H9 (cell line): ENCODE results near the gene FDX2. TPM values are rescaled to one million over a fixed set of nuclear protein-coding genes. Genes with fewer than 3 reads are reported as not detected.

Source experiments
- DNase-seq: peaks from one replicate; pipeline ENCODE4 v3.0.0-alpha.2; 2017
- H2AFZ ChIP-seq: one replicate; pipeline ENCODE4 v1.6.1; 2013; ENCODE audit warnings: mild to moderate bottlenecking, low read length, control low read depth, moderate library complexity
- H2AK5ac ChIP-seq: 2 replicates; pipeline ENCODE4 v1.6.1; 2013; ENCODE audit warnings: low read length, control low read depth, mixed read lengths; ENCODE audit not compliant: insufficient read length
- H2BK120ac ChIP-seq: one replicate; pipeline ENCODE4 v1.6.1; 2013; ENCODE audit warnings: low read depth, mild to moderate bottlenecking, low read length, control low read depth, inconsistent platforms; ENCODE audit not compliant: poor library complexity, severe bottlenecking
- H2BK12ac ChIP-seq: 2 replicates; pipeline ENCODE4 v1.6.1; 2013; ENCODE audit warnings: low read length, control low read depth, mixed read lengths, low read depth; ENCODE audit not compliant: insufficient read length
- H2BK15ac ChIP-seq: 2 replicates; pipeline ENCODE4 v1.6.1; 2013; ENCODE audit warnings: low read depth, low read length, control low read depth
- H2BK20ac ChIP-seq: one replicate; pipeline ENCODE4 v1.6.1; 2013; ENCODE audit warnings: low read depth, mild to moderate bottlenecking, low read length, control low read depth, inconsistent platforms; ENCODE audit not compliant: poor library complexity, severe bottlenecking
- H2BK5ac ChIP-seq: 2 replicates; pipeline ENCODE4 v1.6.1; 2013; ENCODE audit warnings: low read length, control low read depth, mixed read lengths; ENCODE audit not compliant: insufficient read length
- H3K14ac ChIP-seq: 2 replicates; pipeline ENCODE4 v1.6.1; 2013; ENCODE audit warnings: low read length, control low read depth; ENCODE audit not compliant: insufficient read depth
- H3K18ac ChIP-seq: 2 replicates; pipeline ENCODE4 v1.6.1; 2013; ENCODE audit warnings: low read depth, mild to moderate bottlenecking, mixed read lengths, low read length, control low read depth; ENCODE audit not compliant: insufficient read length
- H3K23ac ChIP-seq: 2 replicates; pipeline ENCODE4 v1.6.1; 2013; ENCODE audit warnings: low read length, control low read depth, mixed read lengths, low read depth; ENCODE audit not compliant: insufficient read length
- H3K23me2 ChIP-seq: 2 replicates; pipeline ENCODE4 v1.6.1; 2013; ENCODE audit warnings: low read depth, mild to moderate bottlenecking, mixed read lengths, low read length, control low read depth; ENCODE audit not compliant: insufficient read length, poor library complexity, severe bottlenecking
- H3K27ac ChIP-seq: 2 replicates; pipeline ENCODE4 v1.5.1; 2013; ENCODE audit warnings: low read length, control low read depth, mixed read lengths, low read depth; ENCODE audit not compliant: insufficient read length
- H3K27me3 ChIP-seq: 2 replicates; pipeline ENCODE4 v1.6.1; 2013; ENCODE audit warnings: low read length, control low read depth, inconsistent platforms; ENCODE audit not compliant: insufficient read depth
- H3K4ac ChIP-seq: 2 replicates; pipeline ENCODE4 v1.6.1; 2013; ENCODE audit warnings: low read depth, mild to moderate bottlenecking, control low read depth, inconsistent platforms, low read length, moderate library complexity
- H3K4me1 ChIP-seq: 2 replicates; pipeline ENCODE4 v1.6.1; 2013; ENCODE audit warnings: low read length, control low read depth, inconsistent platforms; ENCODE audit not compliant: insufficient read depth
- H3K4me2 ChIP-seq: 2 replicates; pipeline ENCODE4 v1.6.1; 2013; ENCODE audit warnings: low read length, control low read depth, mixed read lengths; ENCODE audit not compliant: insufficient read length, insufficient read depth
- H3K56ac ChIP-seq: 2 replicates; pipeline ENCODE4 v1.6.1; 2013; ENCODE audit warnings: low read depth, mild to moderate bottlenecking, mixed read lengths, low read length, control low read depth; ENCODE audit not compliant: insufficient read length
- H3K79me1 ChIP-seq: 2 replicates; pipeline ENCODE4 v1.6.1; 2013; ENCODE audit warnings: low read depth, mild to moderate bottlenecking, moderate library complexity, low read length, control low read depth, inconsistent platforms; ENCODE audit not compliant: insufficient read depth, poor library complexity, severe bottlenecking
- H3K79me2 ChIP-seq: 2 replicates; pipeline ENCODE4 v1.6.1; 2013; ENCODE audit warnings: low read length, control low read depth, inconsistent platforms; ENCODE audit not compliant: insufficient read depth
- H3K9ac ChIP-seq: 2 replicates; pipeline ENCODE4 v1.6.1; 2013; ENCODE audit warnings: low read length, control low read depth, mixed read lengths; ENCODE audit not compliant: insufficient read length; ENCODE audit errors: extremely low read depth
- H3K9me3 ChIP-seq: one replicate; pipeline ENCODE4 v1.6.1; 2013; ENCODE audit warnings: low read depth, low read length, inconsistent platforms; ENCODE audit not compliant: control insufficient read depth
- H3T11ph ChIP-seq: one replicate; pipeline ENCODE4 v1.6.1; 2013; ENCODE audit warnings: mild to moderate bottlenecking, low read length, control low read depth, inconsistent platforms
- H4K20me1 ChIP-seq: one replicate; pipeline ENCODE4 v1.6.1; 2013; ENCODE audit not compliant: control insufficient read depth, insufficient read length, insufficient read depth
- H4K5ac ChIP-seq: 2 replicates; pipeline ENCODE4 v1.6.1; 2013; ENCODE audit warnings: low read depth, mild to moderate bottlenecking, mixed read lengths, low read length, control low read depth; ENCODE audit not compliant: insufficient read length
- H4K8ac ChIP-seq: replicated peaks from 2 replicates; pipeline ENCODE4 v1.6.1; 2013; ENCODE audit warnings: low read length, control low read depth, mixed read lengths, low read depth; ENCODE audit not compliant: insufficient read length
- H4K91ac ChIP-seq: 2 replicates; pipeline ENCODE4 v1.6.1; 2013; ENCODE audit warnings: low read depth, mild to moderate bottlenecking, moderate library complexity, mixed read lengths, low read length, control low read depth; ENCODE audit not compliant: insufficient read length
- H3K27ac Mint-ChIP-seq, 3 experiments: 2 replicates in 2 of 3; 3 replicates in 1 of 3; pipeline ENCODE4 v1.8.0; 2020 to 2021; ENCODE audit warnings: mixed read lengths in 3 of 3, mild to moderate bottlenecking in 1 of 3, moderate library complexity in 1 of 3
- H3K27me3 Mint-ChIP-seq: 2 replicates; pipeline ENCODE4 v1.8.0; 2021; ENCODE audit warnings: low read depth, mild to moderate bottlenecking, moderate library complexity, mixed read lengths
- H3K36me3 Mint-ChIP-seq, 3 experiments: 2 replicates in 2 of 3; 3 replicates in 1 of 3; pipeline ENCODE4 v1.8.0; 2020 to 2021; ENCODE audit warnings: low read depth in 3 of 3, mixed read lengths in 3 of 3; ENCODE audit not compliant: insufficient read depth in 1 of 3
- H3K4me1 Mint-ChIP-seq, 2 experiments: 2 replicates each; pipeline ENCODE4 v1.8.0; 2020; ENCODE audit warnings: mixed read lengths in 2 of 2
- H3K4me3 Mint-ChIP-seq, 2 experiments: 2 replicates in 1 of 2; 3 replicates in 1 of 2; pipeline ENCODE4 v1.8.0; 2020 to 2021; ENCODE audit warnings: mild to moderate bottlenecking in 2 of 2, mixed read lengths in 2 of 2, moderate library complexity in 1 of 2
- H3K9me3 Mint-ChIP-seq, 2 experiments: 2 replicates in 1 of 2; 3 replicates in 1 of 2; pipeline ENCODE4 v1.8.0; 2020; ENCODE audit warnings: mild to moderate bottlenecking in 2 of 2, mixed read lengths in 2 of 2, moderate library complexity in 1 of 2
- CTCF ChIP-seq: fragments of 200-600 bp; sonication (generic); conservative IDR thresholded peaks from 3 replicates; pipeline ENCODE4 v1.8.0; 2021; ENCODE audit warnings: antibody characterized with exemption, mild to moderate bottlenecking
- WGBS: extraction: QIAGEN DNeasy Blood & Tissue Kit; methylation state at CpG from one replicate; pipeline ENCODE4 v1.1.7; 2013; ENCODE audit warnings: missing lambda C conversion rate, low lambda C conversion rate, mixed read lengths; ENCODE audit not compliant: insufficient read length; ENCODE audit errors: extremely low coverage; 5-methylcytosine and 5-hydroxymethylcytosine counted together
- total RNA-seq: library from RNA; stranded (reverse); gene quantifications from 2 replicates; pipeline ENCODE4 v1.2.1, GENCODE V29; 2021

Gene FDX2
- total RNA-seq, 1 experiment from 2014 or later, result 27.7 TPM

- H2BK20ac ChIP-seq, result no peak overlapping the region
- no peak overlapping the region for H2AFZ ChIP-seq
- no peak for TF ChIP-seq CTCF
- no peak overlapping the region for H4K5ac ChIP-seq
- peaks cover 3% of the 10 kb centered on the region; the same call in 1 of the 2 replicates for H3K4me1 ChIP-seq
- H3K23ac ChIP-seq, result no peak overlapping the region
- no peak overlapping the region for H4K8ac ChIP-seq
- H3K27me3 ChIP-seq, result no peaks in the 10 kb centered on the region; the same call in 1 of the 2 replicates
- H3K14ac ChIP-seq, result no peak overlapping the region
- H3K4me1 Mint-ChIP-seq, result peaks cover 24% of the 10 kb centered on the region in 2 experiments
- H4K91ac ChIP-seq, result no peak overlapping the region
- H3K23me2 ChIP-seq, result peaks cover 24% of the 10 kb centered on the region
- H2BK12ac ChIP-seq, result no peak overlapping the region
- no peak overlapping the region for H3K4ac ChIP-seq
- H3K4me2 ChIP-seq, result peak overlapping the region; percentile 91
- peaks cover 8% of the 10 kb centered on the region; the same call in 1 of the 2 replicates for H3K79me2 ChIP-seq
- H2BK5ac ChIP-seq, result no peak overlapping the region
- no peak overlapping the region for H3K18ac ChIP-seq
- no peaks in the 10 kb centered on the region; a peak in 2 of 5 replicates for H3K9me3 Mint-ChIP-seq
- H3K79me1 ChIP-seq, result peaks cover 4% of the 10 kb centered on the region
- H3K9ac ChIP-seq, result peak overlapping the region; percentile 45
- no peak overlapping the region for H3T11ph ChIP-seq
- no peaks in the 10 kb centered on the region for H4K20me1 ChIP-seq
- no peak overlapping the region for H2BK15ac ChIP-seq
- WGBS, result no CpG with 5 or more reads among the region's 44 CpGs
- no peaks in the 10 kb centered on the region; the same call in 1 of the 2 replicates for H3K27me3 Mint-ChIP-seq
- no peak for DNase-seq
- peak overlapping the region; percentile 95 to 96 for H3K4me3 Mint-ChIP-seq
- H3K56ac ChIP-seq, result no peak overlapping the region
- no peak overlapping the region for H2BK120ac ChIP-seq
- H3K27ac Mint-ChIP-seq, result peak overlapping the region in 2 of 3 experiments; percentile 40 to 91; a peak in 4 of 7 replicates
- H2AK5ac ChIP-seq, result no peak overlapping the region
- H3K9me3 ChIP-seq, result no peaks in the 10 kb centered on the region
- H3K36me3 Mint-ChIP-seq, result peaks cover 7 to 27% (median 16%) of the 10 kb centered on the region in 3 experiments; a peak in 6 of 7 replicates
- H3K27ac ChIP-seq, result no peak overlapping the region
Observed at GRCh38 chr19:10333758-10334587, 18.2 kb upstream of the FDX2 start.
